EL (cell line): Measurements from ENCODE around the gene HK1.
A peak's percentile ranks its signal among the peaks of the same experiment; 100 is the strongest.
"Not testable (repeated sequence)": the region's sequence is repeated elsewhere in the genome, so short reads cannot be mapped to it uniquely, and the experiment has no call there.

Experiments used
- DNase-seq: peaks from one replicate; pipeline ENCODE4 v3.0.0-alpha.2; 2016

HK1 gene

DNA sequence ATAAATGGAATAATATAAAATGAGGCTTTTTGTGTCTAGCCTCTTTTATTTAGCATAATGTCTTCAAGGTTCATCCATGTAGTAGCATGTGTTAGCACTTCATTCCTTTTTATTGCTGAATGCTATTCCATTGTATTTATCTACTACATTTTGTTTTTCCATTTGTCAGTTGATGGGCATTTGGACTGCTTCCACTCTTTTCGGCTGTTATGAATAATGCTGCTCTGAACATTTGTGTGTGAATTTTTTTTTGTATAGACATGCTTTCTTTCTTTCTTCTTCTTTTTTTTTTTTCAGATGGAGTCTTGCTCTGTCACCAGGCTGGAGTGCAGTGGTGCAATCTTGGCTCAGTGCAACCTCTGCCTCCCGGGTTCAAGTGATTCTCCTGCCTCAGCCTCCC is 50.6 kb downstream of the HK1 start:
- DNase-seq, result not testable (repeated sequence)

DNA sequence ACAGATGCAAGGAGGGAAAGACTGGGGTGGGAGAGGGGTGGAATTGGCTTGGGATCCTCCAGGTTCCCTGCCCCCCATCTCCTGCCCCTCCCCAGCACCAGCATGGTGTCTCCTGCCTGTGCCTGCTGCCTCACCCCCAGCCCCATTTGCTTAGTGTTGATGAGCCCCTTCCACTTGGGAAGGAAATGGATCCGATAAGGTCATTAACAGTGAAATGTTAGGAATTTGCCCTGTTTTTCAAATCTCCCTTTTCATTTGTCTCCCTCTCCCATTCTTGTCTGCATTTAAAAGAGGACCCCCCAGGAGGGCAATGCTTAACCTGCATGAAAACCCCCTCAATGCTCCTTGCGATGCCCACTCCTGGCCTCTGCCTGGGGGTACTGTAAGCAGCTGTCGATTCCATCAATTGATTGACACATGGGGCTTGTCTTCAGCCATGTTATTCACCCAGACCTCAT is 51.5 kb downstream of the HK1 start:
- DNase-seq, result no peak

DNA sequence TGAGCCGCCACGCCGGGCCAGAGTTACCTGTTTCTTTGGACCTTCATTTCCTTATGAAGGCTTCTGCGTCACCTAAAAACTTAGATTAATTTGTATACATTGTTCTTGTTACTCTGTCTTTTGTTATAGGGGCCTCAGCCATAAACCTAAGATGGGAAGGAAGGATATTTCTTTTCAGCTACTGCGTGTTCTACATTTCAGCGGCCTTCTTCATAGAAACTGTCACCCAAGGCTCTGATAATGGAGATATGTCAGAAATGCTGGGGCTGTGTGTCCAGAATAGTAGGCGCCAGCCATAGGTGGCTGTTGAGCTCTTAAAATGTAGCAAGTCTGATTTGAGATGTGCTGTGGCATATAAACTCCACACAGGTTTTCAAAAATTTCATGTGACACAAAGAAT is 52.9 kb downstream of the HK1 start:
- no peak for DNase-seq

DNA sequence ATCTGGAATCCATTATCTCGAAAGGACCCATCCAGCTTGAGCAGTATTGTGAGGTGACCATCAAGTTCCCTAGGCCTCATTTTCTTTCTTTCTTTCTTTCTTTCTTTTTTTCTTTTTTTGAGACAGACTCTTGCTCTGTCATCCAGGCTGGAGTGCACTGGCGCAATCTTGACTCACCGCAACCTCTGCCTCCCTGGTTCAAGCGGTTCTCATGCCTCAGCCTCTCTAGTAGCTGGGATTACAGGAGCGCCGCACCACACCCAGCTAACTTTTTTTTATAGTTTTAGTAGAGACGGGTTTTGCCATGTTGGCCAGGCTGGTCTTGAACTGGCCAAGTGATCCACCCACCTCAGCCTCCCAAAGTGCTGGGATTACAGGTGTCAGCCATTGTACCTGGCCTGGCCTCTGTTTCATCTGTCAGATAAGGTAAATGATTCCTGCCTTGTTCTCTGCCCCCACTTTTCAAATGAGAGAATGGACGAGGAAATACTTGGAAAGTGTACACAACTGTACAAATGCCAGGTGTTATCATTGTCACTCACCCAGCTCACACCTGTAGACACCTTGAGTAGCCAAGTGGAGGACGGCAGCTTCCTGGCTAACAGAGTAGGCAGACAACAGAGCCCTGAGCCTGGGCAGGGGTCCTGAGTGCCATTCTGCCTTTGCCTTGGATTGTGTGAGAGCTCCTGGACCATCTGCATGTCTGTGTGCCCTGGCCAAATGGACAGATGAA is 54.1 kb downstream of the HK1 start:
- peak; percentile 31 for DNase-seq

DNA sequence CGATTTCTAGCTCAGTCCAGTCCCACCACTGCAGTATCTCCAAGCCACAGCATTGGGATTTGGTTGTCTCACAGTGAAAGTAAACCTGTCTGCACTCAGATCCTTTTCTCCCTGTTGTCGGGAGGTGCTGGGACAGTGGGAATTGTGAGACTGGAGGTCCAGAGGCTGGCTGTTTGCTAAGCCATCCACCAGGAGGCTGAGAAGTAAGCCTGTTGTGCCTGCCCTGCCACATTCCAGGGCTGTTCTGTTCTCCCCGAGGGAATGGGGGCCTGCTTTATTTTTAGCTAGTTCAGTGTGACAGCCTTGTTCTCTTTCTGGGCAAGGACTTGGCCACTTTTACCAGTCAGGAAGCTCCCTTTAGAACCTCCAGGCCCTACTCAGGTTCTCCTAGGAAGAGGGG is 54.9 kb downstream of the HK1 start:
- DNase-seq, result peak; percentile 49

DNA sequence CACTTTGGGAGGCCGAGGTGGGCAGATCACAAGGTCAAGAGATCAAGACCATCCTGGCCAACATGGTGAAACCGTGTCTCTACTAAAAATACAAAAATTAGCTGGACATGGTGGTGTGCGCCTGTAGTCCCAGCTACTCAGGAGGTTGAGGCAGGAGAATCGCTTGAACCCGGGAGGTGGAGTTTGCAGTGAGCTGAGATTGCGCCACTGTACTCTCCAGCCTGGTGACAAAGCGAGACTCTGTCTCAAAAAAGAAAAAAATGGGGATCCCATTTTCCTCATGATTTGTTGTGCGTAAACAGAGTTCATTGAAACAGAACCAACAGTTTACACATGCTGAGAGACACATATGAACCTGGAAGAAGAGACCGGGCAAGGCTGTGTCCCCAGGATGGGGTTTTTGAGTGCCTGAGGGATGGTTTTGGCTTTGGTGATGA is 55.6 kb downstream of the HK1 start:
- DNase-seq, result not testable (repeated sequence)

DNA sequence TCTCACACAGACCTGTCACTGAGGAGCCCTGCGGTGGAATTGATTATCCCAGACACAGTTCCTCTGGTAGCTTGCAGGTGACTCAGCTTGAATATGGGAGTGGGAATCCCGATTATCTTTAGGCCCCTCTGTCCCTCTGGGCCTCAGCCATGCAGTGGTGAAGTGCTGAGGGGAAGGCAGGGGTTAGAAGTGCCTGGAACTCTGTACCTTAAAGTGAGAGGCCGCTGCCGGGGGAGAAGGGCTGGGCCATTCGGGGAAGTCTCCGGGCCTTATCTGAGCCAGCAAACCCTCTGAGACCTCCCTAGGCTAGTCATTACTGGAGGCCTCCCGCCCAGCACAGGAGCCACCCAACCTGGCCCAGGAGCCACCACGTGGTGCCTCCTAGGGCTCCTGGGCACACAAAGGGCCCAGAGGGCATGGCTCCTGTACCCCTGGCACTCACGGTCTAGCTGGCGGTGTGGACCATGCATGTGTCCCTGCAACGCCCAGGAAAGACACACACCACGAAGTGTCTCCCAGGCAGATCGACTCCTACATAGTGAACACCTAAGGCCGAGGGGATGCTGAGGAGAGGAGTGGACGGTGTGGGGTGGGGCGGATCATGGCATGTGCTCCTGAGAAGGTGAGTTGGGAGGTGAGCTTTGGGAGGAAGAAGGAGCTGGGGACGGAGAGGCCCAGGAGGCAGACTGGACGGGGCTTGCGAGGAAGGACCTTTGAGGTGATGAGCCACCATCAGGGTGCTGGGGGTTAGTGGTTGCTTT is 56.2 kb downstream of the HK1 start:
- no peak for DNase-seq

DNA sequence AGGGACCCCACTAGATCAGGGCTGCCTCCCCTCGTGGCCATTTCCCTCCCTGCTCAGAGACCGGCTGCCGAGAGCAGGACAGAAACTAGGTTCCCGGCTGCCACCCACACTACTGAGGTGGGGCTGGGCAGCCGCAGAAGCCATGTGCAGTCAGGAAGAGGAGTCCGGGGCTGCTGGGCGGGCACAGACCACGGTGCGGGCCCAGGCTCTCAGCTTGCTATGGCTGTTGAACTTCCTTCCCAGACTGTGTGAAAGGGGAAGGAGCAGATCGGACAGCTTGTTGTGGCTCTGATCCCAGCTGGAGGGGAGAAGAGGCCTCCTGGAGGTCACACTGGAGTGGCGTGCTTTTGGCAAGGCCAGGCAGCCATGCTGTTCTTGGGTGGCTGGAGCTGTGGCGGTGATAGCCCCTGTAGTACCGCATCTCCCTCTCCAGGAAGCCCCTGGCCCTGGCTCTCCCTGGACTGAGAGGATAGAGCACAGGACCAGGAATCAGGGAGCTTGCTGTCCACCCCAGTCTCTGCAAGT is 56.8 kb downstream of the HK1 start:
- DNase-seq, result no peak

DNA sequence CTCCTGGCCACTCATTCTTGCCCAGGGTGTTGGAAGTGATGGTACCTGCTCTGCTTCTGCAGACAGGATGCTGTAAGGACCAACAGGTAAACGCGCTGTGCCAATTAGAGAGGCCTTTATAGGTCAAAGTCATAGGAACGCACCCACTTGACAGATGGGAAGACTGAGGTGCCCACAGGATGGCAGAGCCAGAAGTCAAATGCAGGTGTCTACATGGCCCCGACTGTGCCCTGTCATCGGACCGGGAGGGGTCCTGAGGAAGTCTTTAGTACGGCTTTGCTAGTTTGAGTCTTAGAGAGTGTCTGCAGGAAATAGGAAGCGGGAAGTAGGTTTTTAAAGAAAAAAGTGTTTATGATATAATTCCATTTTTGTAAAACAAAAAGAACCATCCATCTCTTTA is 57.3 kb downstream of the HK1 start:
- DNase-seq, result no peak

DNA sequence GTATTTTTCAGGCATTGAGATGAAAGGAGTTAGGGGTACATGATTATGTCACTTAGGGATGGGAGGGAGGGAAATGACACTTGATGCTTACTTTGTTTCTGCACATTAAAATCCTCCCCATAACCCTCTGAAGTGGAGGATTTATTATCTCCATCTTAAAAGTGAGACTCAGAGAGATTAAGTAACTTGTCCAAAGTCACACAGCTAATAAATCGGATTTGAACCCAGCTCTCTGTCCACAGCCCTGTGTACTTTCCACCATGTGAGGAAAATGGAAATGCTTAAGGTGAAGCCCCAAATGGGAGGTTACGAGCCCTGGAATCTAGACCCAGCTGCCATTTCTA is 58.6 kb downstream of the HK1 start:
- DNase-seq, result no peak

DNA sequence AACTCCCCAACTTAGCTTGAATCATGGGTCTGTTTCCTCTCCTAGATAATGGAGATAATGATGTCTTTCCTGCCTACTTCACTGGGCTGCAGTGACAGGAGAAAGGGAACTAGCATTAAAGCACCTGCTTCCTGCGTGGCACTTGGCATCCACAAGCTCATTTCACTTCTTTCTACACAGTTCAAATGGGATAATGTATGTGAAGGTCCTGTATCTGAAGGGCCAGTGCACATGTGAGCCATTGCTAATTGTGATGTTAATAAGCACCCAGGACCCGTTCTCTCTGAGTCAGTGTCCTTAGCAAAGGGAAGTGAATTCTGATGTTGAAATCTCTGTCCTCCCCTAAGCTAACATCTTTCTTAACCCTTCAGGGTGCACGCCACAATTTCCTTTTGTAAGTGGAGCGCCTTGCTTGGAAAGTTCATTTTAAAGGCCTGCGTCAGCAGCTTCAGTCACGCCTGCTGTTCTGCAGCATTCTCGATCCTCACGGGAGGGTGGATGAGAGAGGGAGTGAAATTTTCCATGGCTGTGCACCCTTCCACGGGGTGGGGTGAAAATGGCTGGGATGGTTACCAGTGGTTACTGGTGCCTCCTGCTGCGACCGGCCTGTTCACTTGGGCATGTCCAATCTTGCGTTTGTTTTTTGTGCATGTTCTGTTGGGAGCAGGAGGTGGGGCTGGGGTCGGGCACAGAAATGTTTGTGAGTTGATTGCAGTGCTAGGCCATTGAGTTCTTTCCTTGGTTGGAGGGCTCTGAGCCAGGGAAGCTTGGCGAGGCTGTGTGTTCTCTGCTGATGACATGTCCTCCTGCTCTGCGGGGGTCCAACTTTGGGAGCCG is 59.2 kb downstream of the HK1 start:
- peak; percentile 87 for DNase-seq

DNA sequence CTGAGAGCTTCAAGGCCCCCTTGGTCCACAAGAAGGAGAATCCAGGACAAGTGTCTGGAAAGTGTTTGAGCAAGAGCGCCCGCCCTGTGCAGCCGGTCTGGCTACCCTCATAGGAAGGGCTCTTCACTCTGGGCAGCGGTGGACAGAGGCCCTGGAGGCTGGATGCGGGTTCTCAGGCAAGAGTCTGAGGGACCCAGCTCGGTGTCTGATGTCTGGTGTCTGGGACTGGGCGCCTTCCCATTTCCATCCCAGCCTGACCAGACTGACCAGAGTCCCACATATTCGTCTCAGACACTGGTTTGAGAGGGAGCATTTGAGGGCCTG is 59.8 kb downstream of the HK1 start:
- no peak for DNase-seq

DNA sequence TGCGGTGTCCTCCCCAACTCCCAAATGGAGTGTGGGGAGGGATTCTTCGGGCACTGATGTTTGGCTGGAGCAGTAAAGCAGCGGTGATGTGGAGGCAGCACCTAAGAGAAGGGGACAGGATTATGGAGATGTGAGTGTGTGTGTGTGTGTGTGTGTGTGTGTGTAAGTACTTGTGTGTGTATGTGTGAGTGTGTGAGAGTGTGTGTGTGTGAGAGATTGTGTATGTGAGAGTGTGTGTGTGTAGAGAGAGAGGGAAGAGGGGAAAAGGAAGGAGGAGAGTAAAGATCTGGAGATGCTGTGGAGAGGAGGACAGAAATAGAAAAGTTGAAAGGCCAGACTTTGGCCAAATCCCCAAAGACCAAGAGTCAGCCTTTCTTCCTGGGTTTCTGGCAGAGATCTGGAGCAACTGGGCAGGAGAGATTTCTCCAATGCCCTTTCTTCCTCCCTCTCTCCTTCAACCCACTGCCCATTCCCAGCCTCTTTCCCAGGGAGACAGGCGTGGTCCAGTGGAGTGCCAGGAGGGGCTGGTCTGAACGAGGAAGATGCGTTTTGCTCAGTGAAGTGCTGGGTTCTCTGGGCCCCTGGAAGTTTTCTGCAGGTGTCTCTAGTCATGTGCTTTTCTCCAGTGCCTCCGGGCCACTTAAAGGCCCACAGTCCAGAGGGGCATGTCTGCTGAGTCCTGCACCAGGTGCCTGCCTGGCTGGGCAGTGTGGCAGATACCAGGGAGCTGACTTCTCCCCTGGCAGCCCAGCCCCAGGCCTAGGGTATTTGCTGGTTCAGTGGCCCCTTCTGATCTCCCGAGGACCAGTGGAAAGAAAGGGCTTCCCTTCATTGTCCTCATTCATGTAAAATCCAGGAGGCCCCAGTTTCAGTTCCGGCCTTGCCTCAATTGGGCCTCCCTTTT is 60.5 kb downstream of the HK1 start:
- DNase-seq, result no peak

DNA sequence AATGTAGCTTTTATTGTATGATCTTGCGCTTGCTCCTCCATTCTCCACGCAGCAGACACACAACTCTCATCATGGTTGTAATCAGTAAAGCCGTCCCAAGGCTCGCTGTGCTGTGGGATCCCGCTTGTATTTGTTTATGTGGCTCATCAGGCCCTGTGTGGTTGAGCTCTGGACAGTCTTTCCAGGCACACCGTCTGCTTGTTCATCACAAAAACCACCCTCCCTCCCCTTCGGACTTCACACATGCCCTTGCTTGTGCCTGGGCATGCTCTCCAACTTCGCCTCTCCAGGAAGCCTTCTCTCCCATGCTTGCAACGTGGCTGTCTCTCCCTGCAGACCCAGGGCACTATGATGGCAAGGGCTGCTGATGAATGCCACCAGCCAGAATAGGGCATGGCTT is 62.4 kb downstream of the HK1 start:
- DNase-seq, result no peak

DNA sequence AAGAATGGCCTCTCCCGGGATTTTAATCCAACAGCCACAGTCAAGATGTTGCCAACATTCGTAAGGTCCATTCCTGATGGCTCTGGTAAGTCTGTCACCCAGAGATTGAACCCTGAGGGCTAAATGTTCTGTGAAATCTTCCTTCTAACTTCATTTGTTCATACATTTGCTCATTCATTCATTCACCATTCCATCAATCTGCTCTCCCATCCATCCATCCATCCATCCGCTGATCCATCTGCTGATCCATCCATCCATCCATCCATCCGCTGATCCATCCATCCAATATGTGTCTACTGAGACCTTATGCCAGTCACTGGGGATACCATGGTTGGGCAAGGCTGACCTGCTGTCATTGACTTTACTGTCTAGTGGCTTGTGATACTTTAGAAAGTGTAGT is 65.6 kb downstream of the HK1 start:
- no peak for DNase-seq

DNA sequence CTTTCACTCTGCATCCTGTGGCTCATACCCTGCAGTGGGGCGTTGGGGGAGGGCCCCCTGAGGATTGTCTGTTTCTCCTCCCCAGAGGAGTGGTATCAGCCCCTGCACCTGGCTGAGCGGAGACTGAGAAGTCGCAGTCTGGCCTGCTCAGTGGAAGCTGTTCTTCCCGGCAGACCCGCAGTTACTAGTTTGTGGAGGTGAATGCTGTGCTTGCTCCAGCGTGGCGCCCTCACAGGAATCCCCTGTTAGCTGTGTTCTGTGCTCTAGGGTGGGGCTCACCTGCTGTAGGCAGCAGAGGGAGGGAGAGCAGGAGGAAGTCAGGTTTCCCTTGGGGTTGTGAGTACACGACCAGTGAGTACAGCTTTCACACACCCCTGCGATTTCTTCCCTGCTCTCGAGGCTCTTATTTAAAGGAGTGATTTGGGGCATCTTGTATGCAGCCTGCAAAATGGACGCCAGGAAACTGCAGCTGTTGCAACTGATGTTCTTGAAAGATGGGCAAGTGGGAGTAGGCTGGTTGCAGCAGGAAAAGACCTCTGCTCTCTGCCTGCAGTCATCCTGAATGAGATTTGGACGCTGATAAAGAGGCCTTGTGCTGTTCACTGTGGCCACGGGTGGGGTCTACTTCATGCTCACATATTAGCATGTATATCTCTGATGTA is 66.4 kb downstream of the HK1 start:
- DNase-seq, result no peak

DNA sequence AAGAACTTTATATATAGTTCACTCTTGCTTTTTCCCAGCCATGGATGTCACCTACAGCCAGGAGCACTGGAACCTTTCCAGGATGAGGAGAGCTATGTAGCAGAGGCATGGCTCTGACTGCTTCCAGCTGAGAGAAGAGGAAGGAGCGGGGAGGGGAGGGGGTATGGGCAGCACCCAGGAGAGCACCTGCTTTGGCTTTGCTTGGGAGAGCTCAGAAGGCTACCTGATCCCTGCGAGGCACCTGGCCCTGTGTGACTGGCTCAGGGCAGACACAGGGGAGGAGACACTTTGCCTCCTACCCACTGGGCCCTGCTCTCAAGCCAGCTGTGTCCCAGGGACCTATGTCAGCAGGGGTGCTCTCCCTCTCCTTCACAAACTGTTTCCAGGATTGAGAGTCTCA is 67.1 kb downstream of the HK1 start:
- no peak for DNase-seq

DNA sequence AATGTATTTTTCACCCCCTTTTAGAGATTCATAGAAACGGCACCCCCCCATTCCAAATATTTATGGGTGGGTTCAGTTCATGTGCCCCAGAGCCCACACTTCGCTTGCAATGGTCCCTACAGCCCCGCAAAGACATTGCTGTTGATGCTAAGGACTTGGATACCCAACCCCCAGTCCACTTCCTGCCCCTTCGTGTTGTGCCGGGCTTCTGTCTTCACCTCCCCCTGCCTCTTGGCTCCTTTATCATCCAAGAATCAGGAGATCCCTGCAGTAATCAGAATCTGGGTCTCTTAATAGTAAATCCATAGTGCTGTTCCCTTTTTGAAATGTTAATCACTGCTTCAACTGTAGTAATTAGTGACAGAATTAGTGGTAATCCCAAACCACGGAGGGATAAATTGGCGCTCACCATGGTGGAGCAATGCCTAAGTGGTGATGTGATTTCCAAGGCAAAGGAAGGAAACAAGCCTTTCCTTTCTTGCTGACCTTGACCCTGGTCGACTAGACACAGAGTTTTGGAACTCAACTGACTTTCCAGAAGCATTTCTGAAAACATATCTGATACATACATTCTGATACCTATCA is 67.7 kb downstream of the HK1 start:
- no peak for DNase-seq

DNA sequence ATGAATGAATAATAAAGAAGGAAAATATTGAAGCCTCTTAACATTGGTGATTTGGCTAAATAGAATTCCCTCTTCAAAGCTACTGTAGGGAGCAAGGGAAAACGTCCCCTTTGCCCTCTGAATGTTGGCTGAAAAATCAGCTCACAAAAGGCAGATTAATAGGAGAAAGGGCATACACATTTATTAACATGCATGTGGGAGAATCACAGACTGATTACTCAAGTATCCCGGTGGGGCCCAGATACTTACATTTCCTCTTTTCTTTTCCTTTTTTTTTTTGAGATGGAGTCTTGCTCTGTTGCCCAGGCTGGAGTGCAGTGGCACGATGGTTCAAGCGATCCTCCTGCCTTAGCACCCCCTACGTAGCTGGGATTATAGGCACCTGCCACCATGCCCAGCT is 68.5 kb downstream of the HK1 start:
- no peak for DNase-seq

DNA sequence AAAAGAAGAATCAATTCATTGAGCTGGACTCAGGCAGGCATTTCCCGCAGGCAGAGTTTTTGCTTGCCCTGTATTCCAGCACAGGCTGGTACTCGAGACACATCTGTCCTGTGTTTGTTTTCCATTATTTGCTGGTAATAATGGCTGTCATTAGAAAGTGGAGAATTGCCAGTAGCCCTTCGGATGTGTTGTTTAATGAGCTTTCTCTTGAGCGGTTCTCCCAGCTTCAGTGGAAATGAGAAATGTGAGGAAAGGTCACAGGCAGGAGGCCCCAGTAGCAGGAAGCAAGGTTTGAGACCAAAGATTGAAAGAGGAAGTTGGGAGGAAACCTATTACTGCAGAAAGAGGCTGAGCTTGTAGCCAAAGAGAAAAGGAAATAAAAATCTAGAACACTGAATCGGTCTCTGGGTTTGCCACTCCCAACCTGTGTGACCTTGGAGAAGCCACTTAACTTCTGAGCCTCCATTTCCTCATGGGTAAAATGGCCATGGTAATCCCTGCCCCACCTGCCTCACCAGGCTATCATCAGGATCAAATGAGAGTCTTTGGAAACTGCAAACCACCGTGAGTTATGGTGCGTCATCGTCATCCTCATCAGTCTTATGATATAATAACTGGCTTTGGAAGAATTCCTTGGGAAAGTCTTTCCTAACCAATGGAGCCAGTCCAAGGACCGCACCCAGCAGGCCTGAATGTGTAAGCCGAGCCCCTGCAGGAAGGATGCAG is 70.7 kb downstream of the HK1 start:
- peak; percentile 97 for DNase-seq

DNA sequence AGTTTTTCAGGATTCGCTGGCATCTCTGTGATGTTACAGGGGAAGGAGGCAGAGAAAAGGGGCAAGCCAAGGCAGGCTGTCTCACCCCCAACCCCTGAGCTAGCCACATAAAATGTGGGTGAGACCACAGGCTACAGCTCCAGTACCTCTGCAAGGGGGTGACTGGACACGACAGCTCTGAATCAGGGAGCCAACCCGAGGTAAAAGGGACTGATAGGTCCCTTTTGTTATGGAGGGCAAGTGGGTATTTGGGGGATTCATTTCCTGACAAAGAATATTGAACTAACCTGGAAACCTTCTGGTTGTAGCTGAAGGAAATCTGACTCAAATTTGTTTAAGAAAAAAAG is 71.2 kb downstream of the HK1 start:
- no peak for DNase-seq
